HG03354 (cell line): ENCODE measurements around the gene SLC4A5.
"Not testable (repeated sequence)": the region's sequence is repeated elsewhere in the genome, so short reads cannot be mapped to it uniquely, and the experiment has no call there.

ENCODE experiments used
- ATAC-seq: cut with Tn5 transposase; IDR thresholded peaks from one replicate; pipeline ENCODE4 v1.9.1; 2021; ENCODE audit warnings: mild to moderate bottlenecking; ENCODE audit not compliant: unreplicated experiment, poor library complexity, severe bottlenecking

The SLC4A5 gene

DNA sequence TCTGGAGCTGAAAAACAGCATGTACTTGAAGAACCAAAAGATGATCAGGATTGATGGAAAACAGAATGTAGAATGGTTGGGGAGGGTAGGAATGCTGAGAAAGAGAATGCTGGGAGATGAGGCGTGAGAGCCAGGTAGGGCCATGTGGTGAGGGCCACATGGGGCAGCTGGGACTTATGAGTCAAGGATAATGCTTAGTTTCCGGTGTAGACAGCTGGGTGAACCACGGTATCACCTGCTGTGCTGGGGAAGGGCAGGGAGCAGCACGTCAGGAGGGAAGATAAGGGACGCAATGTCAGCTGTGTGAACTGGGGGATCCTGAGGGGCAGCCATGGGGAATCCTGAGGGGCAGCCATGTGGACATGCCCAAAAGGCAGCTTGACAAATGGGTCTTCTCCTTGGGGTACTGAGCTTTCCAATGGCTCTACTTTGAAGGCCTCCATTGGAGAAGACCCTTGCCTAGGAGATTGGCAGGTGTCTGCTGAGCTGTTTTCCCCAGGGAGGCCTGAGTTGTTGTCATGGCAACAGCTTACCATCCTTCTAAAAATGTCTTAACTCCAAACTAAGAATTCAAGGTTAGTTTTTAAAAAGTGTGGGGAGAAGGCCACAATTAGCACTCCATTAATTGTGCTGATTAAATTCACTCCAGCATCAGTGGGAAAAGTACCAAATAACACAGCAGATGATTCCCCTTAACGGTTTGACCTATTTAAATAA is 93.7 kb downstream of the SLC4A5 start:
- ATAC-seq, result no peak

DNA sequence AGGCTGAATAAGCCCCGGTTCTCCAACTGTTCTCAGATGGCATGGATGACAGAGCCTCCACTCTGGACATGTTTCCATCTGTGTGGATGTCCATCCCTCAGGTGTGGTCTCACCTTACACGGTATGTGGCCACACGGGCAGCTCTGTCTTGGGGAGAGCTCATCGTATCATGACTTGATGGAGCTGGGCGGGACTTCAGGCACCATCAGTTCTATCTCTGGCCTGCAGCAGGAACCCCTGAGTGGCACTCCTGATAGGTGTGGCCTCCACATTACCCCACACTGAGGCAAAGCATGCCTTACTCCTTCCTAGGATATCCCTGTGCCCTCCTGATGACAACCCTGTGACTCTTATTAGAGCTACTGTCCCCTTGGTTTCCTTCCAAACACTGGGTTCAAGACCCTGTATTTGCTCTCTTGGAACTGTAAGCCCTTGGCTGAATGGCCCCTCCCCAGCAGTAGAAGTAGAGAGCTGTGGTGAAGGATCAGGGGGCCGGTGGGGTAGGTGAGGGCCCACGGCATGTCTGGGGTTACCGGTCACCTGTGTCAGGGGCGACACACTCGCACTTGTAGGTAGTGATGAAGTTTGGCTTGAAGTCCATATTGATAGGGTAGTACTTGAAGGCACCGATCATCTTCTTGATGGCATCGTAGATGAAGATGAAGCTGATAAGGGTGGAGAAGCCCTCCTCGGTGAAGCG is 96.6 kb downstream of the SLC4A5 start:
- ATAC-seq, result no peak

DNA sequence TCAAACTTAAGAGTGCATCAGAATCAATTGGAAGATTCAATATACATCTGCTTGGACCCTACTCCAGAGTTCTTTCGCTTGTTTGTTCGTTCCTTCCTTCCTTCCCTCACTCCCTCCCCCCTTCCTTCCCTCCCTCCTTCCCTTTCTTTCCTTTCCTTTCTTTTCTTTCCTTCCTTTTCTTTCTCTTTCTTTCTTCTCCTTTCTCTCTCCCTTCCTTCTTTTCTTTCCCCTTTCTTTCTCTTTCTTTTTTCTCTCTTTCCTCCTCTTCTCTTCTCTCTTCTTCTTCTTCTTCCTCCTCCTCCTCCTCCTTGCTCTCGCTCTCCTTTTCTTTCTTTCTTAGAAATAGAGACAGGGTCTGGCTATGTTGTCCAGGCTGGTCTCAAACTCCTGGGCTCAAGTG is 98.9 kb downstream of the SLC4A5 start:
- ATAC-seq, result no peak

GRCh38 chr2:74242354-74243071 is 100.7 kb downstream of the SLC4A5 start:
- ATAC-seq, result no peak

- ATAC-seq, result no peak
Measured at GRCh38 chr2:74239346-74239745, 103.9 kb downstream of the SLC4A5 start.

DNA sequence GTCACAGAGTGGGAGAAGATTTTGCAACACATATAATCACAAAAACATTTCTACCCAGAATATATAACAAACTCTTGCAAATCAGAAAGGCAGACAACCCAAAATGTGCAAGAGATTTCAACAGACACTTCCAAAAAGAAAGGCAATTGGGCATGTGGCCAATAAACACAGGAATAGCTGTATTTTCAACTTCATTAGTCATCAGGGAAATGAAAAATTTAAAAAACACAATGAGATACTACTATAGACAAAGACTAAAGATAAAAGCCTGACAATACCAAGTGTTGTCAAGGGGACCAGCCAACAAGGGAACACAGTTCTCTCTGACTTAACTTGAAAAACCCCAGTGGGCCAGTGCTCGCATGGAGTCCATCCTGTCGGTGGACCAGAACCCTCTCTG is 104.3 kb downstream of the SLC4A5 start:
- no peak for ATAC-seq

GRCh38 chr2:74235041-74235440 is 108.2 kb downstream of the SLC4A5 start:
- no peak for ATAC-seq

GRCh38 chr2:74233648-74234047 is 109.6 kb downstream of the SLC4A5 start:
- no peak for ATAC-seq

DNA sequence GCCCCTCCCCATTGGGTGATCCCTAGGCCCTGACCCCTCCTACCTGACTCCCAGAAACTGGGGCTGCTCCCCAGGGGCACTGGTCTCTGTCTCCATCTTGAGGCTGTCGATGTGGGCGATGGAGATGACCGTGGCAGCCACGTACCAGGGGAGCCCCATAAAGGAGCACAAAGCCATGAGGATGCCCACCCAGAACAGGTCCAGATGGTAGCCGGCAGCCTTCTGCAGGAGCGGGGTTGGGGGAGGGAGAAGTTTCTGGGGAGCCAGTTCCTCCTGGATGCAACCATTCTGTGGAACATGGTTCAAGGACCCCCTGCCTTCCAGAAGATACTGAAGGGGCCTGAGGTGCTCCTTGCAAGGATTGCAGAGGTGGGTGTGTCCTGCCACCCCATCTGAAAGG is 110.8 kb downstream of the SLC4A5 start:
- no peak for ATAC-seq

- ATAC-seq, result not testable (repeated sequence)
Measured at GRCh38 chr2:74229865-74230264, 113.4 kb downstream of the SLC4A5 start.

GRCh38 chr2:74228772-74229171 is 114.4 kb downstream of the SLC4A5 start:
- ATAC-seq, result no peak

DNA sequence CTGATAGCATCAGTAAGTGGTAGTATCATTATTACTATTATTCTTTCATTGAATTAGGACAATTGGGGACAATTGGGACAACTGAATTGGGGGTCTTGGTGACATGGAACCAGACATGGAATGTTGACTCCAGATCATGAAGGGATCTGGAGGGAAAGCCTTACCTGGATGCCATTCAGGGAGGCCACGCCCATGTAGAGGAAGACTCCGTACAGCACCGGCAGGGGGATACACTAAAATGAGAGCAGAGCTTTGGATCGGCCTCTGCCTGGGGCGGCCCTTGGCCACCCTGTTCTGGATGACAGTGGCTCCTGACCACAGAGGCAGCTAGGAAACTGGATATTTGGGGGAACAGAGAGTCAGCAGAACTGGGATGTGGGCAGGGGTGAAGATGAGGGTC is 115.6 kb downstream of the SLC4A5 start:
- ATAC-seq, result no peak

DNA sequence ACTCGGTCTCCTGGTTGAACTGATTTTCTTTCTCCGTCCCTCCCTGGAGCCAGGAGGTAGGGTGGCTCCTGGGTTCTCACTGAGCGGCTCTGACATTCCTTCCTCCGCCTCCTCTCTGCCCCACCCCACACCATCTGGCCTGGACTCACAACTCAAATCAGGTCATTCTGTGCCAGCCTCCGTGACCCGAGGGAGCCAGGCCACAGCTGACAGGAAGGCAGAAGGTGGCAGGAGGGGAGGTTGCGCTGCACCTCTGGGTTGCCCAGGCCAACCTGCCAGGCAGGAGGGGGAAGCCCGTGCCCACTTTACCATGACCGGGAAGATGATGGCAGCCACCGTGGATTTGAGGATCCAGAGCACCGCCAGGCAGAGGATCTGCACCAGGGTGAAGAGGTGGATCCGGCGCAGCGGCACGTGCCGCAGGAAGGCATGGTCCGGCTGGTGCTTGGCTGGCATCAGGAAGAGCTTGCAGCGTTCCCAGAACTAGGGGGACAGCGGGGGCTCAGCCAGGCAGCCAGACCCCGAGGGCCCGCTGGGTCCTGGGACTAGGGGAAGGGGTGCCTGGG is 116.5 kb downstream of the SLC4A5 start:
- no peak for ATAC-seq

DNA sequence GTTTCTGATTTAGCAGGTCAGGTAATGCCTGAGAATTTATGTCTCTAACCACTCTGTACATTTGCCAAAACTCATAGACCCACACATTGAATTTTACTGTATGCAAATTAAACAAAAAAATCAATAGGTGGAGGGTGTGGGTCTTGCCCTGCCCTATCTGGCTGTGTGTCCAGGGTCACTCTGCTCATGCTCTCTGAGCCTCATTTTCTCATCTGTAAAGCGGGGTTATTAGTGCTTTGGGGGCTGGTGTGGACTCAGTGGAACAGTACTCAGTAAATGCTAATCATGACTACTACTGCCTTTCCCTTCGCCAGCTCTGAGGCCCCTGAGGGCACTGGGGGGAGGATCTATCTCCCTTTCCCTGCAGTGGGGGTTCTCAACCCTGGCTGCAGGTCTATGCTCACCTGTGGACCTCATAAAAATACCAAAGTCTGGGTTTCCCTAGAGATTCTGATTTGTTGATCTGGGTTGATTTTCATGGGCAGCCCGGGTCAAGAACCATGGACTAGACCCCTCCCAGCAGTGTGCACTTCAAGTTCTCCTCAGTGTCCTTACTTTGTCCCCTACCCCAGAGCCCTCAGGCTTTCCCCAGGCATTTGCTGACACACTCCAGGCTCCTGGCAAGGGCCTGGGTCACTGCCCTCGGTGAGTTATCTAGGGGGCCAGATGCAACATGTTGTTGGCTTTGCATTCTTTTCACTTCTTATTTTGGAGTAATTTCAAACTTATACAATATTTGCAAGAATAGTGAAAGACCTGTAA is 117.3 kb downstream of the SLC4A5 start:
- no peak for ATAC-seq

GRCh38 chr2:74223941-74224770 is 119.1 kb downstream of the SLC4A5 start:
- ATAC-seq, result no peak

DNA sequence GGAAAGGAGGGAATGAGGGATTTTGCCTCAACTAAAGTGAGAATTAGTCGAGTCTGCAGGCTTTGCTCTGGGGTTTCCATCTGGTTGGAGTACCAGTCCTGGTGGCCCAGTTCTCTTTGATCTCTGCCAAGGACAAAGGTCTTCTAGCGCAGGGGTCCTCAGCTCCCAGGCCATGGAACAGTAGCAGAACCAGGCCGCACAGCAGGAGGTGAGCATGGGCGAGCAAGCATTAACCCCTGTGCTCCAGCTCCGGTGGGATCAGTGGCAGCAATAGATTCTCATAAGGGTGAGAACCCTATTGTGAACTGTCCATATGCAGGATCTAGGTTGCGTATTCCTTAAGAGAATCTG is 120.9 kb downstream of the SLC4A5 start:
- ATAC-seq, result no peak

DNA sequence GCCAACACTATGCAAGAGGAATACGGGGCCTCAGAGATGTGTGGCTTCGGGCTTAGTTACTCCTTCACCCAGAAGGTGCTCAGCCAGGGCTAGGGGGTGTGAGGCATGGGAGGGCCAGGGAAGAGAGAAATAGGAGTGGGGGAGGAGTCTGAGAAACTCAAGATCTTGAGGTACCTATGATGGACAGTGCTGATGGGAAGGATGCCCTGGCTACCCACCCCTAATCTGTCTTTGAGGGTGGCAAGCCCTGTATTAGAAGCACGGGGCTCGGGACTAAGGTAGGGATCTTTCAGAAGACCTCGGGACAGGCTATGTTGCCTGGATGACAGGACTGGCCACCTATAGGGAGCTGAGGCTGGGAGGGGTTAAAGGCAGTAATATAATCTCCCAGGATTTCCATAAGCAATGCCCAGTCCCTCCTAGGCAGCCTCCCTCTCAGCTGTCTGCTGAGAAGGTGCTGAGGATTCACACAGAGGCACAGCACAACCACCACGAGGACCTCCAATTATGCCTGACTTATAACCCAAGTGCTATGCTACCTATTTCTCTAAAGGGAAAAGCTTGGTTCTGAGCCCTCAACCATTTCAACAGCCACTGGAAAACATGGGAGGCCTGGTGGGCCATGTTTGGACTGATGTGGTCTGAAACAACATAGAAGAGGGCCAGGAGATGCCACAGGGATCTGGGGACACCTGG is 121.5 kb downstream of the SLC4A5 start:
- ATAC-seq, result no peak

GRCh38 chr2:74221091-74221490 is 122.1 kb downstream of the SLC4A5 start:
- no peak for ATAC-seq
